GM19467 (cell line): ENCODE results near the gene ZIC1.

Experiments
- ATAC-seq: cut with Tn5 transposase; IDR thresholded peaks from one replicate; pipeline ENCODE4 v1.9.1; 2021; ENCODE audit warnings: mild to moderate bottlenecking, moderate library complexity; ENCODE audit not compliant: unreplicated experiment

ZIC1 gene

GRCh38 chr3:147379651-147380050 lies 29.5 kb upstream of the ZIC1 start:
- no peak for ATAC-seq

- no peak for ATAC-seq
These were observed 28.7 kb upstream of the ZIC1 start for GRCh38 chr3:147380387-147380951.

GRCh38 chr3:147380977-147381376 lies 28.2 kb upstream of the ZIC1 start:
- ATAC-seq, result no peak

GRCh38 chr3:147381596-147381995 lies 27.6 kb upstream of the ZIC1 start:
- no peak for ATAC-seq

DNA sequence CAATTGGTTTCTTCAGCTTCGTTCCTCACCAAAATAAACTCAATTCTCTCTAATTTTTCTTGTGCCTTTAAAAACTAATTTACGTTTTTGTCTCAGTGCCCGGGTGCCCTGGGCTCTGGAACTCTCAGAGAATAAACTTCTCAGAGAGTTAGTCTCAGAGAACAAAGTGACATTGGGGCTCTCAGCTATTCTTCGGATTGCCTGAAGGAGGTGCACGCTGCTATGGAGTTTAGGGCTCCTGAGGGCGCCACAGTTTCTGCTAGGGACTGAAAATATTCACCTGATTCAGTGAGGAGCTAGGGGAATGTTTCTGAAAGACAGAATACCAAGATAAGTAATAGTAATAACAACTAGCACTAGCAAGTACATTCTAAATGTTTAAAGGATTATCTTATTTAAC lies 25.5 kb upstream of the ZIC1 start:
- no peak for ATAC-seq

DNA sequence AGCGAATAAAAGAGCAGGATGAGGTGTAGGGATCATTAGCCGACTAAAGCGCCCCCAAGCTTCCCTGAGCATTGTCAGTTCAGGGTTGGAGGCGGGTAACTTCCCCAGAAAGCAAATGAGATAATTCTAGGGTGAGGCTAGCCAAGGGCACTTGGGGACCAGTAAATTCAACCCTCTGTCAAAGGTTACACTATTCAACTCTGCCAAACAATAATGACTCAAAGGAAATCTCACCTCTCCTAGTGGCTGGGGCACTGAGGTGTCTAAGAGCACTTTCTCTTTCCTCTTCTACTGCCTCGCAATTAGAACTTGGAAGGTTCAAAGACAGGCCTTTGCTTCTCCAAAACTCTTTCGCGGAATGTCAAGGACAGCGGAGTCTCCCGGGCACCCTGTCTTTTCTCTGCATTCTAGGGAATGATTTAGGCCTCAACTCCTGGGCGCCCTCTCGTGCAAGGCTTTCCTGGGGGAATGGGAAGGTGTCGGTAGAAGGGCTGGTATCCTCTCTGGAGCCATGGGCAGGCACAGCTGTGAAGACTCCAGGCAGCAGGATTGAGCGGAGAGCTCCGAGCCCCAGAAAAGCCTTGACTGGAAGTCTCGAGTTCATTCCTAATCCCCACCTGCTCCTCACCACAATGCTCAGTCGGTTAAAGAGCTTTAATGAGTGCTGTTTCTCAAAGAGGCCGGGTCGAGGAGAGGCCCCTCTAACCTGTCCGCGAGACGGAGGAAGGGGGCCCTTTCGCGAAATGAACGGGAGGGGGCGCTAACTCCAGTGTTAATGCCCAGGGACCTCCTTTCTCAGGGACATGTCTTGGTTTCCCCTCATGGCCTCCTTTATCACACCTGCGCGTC lies 24.7 kb upstream of the ZIC1 start:
- no peak for ATAC-seq

- ATAC-seq, result no peak
These were observed 23.8 kb upstream of the ZIC1 start for GRCh38 chr3:147385059-147386012.

GRCh38 chr3:147387291-147387884 lies 21.8 kb upstream of the ZIC1 start:
- no peak for ATAC-seq

DNA sequence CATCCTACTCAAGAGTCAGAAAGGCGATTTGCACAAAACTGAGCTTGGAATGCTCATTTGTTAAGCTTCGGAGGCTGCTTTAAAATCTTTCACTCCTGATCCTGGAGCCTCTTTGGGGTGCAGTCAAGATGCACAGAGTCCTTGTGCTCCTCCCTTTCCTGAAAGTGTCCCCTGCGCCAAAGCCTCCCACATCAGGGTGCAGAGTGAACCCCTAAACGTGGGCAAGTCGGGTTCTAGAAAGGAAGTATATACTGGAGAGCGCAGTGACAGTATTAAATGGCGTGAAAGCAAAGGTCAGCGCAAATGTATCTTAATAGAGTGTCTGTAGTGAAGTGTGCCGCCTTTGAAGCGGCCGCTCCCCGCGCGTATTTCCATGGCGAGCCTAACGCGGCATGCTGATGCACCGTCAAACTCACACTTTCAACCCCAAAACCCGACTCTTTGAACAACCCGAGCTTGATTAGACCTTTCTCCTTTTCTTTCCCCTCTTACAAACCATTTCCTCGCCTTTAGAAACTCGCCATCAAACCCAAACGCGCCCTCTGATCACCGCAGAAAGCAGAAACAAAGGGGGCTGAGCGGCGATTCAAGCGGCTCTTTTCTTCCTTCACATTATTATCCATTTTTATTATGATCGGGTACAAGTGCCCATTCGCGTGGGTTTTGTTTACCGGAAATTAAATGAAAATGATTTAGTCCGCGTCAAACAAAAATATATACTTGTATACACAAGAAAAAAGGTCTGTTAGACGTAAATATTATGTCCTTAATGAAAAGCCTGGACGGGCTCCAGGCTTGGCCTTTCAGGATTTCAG lies 21.1 kb upstream of the ZIC1 start:
- ATAC-seq, result no peak

DNA sequence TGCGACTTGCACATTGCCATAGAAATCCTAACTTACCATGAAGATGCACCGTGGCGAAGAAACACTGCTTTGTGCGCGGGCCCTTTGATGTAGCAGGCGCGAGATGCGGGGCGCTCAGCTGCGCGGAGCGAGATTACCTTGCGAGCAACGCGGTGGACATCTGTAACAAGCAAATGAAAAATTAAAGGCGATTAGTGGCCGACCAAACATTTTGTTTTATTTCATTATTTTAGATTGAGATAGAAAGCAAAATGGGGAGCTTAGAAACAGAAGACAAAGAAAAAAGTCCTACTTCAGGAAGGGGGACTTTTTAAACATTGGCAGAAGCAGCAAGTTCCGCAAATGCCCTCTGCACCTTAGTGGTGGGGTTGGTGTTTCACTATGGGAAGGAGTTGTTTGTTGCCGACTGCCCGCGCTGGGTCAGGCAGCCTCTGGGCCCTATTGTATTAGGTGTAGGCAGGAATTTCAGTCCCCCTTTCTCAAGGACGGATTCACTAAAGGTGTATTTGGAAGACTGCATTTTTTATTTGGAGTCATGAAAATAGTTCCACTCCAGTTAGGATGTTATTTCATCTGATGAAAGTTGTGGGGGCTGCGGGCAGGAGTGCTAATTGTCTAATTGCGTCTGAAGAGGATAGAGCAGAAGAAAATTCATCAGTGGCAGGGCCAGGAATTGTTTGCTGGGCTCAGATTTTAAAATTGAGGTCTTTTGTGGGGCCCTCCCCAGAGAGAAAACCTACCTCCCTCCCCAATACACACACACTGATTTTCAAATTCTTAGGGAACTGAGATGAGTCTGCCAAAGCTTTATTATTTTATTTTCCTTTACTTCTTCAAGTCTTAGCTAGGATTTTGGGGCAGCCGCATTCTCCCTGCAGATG lies 20.2 kb upstream of the ZIC1 start:
- ATAC-seq, result no peak

DNA sequence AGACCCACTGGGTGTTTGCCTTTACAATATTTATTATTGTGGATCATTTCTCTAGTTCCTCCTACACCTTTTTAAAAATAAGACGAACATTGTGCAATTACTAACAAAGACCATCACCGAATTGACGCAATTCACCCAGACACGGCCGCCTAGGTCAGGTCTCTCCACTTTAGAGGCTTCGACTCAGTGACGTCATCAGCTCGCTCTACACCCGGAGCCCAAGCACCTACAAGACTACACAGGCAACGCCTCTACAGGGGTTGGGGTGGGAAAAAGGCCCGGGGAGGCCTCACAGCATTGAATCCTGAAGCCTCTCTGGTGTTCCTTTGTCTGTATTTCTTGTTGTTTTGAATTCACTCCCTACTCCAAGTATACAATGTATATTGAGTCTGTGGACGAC lies 19.4 kb upstream of the ZIC1 start:
- ATAC-seq, result no peak

GRCh38 chr3:147390589-147391569 lies 18.3 kb upstream of the ZIC1 start:
- ATAC-seq, result no peak

DNA sequence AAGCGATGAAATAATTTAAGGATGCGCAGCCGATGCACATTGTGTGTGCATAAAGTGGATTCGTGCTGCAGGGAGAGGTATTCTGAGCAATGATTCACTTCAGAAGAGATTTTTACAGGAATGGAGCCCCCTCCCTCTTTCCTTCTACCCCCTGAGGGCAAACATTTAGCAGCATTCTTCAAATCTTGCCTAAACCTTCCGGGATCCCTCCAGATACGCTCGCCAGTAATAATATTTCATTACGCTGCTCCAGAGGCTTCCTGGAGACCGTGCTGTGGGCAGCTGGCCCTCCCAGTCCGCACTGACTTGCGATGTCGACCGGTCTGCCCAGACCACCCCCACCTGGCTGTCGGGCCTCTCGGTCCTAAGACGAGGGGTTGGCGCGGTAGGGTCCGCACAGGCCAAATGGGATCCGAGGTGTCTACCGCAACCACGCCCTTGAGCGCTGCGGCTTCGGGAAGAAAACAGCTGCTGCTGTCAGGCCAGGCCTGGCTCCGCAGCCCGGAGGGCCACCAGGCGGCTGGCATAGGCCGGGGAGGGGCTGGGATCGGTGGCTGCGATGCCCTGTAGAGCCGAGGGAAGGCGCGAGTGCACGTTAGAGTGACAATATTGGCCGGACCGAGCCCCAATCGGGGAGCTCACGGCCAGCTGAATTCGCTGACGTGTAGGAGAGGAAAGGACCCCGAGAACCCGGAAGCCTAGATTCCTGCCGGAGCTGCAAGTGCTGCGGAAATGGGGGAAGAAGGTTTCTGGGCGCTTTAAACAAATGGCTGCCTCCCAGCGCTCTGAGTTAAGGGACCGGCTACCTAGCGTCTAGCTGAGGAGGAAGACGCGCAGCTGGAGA lies 17.2 kb upstream of the ZIC1 start:
- ATAC-seq, result no peak

DNA sequence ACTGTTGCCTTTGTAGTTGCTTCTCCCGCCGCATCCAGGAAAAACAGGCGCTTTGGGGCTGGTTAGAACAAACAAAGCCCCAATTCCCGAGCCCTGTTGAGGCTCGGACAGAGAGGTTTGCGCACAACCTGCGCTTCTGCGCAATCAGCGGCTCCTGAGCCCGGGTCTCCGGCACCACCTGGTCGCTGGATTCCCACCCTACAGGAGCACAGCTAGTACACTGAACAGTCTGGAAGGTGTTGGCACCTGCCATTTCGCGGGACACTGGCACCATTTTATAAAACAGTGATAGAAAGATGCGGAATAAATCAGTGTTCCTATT lies 16.6 kb upstream of the ZIC1 start:
- ATAC-seq, result no peak

DNA sequence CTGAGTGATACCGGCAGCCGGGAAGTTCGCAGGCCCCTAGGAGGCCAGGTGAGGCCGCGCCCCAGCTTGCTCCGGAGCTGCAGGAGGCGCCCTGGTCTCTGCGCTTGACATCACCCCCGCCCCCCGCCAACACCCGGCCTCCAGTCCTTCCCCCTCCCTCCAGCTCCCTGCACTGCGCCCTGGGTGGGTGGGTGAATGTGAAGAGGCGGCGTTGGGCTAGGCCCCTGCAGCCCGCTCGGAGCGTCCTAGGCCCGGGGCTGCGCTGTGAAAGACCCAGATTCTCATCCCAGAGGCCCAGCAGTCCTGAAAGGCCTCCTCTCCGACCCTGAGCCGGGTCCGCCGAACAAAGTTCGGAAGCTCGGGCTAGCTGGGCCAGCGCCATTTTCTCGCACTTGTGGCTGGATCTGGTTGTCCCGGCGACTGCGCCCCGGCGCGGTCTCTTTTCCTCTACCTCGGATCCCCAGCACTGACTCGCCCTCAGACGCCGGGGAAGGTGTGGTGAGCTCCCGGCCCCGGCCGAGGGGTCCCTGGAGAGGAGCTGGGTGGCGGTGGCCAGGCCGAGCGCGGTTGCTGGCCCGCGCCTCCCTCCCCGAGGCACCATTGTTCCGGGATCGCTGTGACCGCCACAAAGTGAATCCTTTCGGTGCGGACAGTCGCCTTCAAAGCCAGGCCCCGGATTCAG lies 15.8 kb upstream of the ZIC1 start:
- ATAC-seq, result no peak

GRCh38 chr3:147393943-147394883 lies 15.0 kb upstream of the ZIC1 start:
- ATAC-seq, result no peak
